Non-pigmented ciliary epithelial cell (primary cell): ENCODE data around the gene SYCP3.

Experiments
- DNase-seq: peaks from one replicate; pipeline ENCODE4 v3.0.0-alpha.2; 2010; ENCODE audit warnings: low read depth

SYCP3 gene

GRCh38 chr12:101680240-101680639, 59.0 kb downstream of the SYCP3 start:
- no peak for DNase-seq
